ENCODE results near the gene TAF13.

DNA sequence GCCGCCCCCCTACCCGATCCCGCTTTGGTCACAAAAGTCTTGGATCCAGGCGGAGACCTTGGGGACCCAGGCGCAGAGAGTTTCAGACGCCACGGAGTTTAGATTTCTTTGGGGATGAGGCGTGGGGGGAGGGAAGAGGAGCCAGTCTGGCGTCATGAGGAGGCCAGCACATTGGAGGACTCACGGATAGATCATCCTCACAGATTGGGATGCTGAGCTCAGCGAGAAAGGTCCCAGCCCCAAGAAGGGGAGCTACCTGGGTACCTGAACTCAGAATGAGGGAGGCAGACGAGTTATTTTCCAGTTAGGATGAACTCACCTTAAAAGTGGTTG lies 38.5 kb upstream of the TAF13 start:
- no peak for TF ChIP-seq POLR2AphosphoS5 (IDR thresholded peaks at IDR 0.05; ENCODE audit: borderline replicate concordance, low read depth, low read length)
- no peak for TF ChIP-seq EZH2 (IDR thresholded peaks at IDR 0.05)
